ENCODE data around the gene RFT1.

- no peak for TF ChIP-seq ELF1 (IDR thresholded peaks at IDR 0.05; ENCODE audit: borderline replicate concordance, low read depth)
- TF ChIP-seq POLR2AphosphoS5 (IDR thresholded peaks at IDR 0.05; ENCODE audit: low read depth, low read length) = no peak
- no peak for TF ChIP-seq CTCF (IDR thresholded peaks at IDR 0.05 in 2 of 3, conservative IDR thresholded peaks at IDR 0.05 in 1 of 3; ENCODE audit: borderline replicate concordance in 1 of 3, insufficient read depth in 1 of 3, low read depth in 2 of 3, low read length in 2 of 3)
- TF ChIP-seq, protein P1, sequence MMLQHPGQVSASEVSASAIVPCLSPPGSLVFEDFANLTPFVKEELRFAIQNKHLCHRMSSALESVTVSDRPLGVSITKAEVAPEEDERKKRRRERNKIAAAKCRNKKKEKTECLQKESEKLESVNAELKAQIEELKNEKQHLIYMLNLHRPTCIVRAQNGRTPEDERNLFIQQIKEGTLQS (IDR thresholded peaks at IDR 0.05) = no peak
- TF ChIP-seq, protein P2, sequence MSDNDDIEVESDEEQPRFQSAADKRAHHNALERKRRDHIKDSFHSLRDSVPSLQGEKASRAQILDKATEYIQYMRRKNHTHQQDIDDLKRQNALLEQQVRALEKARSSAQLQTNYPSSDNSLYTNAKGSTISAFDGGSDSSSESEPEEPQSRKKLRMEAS (IDR thresholded peaks at IDR 0.05) = no peak
- no peak for TF ChIP-seq CEBPB (IDR thresholded peaks at IDR 0.05; ENCODE audit: low read depth)
- no peak for TF ChIP-seq EZH2 (IDR thresholded peaks at IDR 0.05)
- TF ChIP-seq POLR2A (IDR thresholded peaks at IDR 0.05; ENCODE audit: borderline replicate concordance, extremely low read depth, insufficient read depth, insufficient read length) = no peak
- TF ChIP-seq YY1 (IDR thresholded peaks at IDR 0.05; ENCODE audit: extremely low read depth, insufficient replicate concordance, low read depth, low read length) = no peak
- TF ChIP-seq, protein P3, sequence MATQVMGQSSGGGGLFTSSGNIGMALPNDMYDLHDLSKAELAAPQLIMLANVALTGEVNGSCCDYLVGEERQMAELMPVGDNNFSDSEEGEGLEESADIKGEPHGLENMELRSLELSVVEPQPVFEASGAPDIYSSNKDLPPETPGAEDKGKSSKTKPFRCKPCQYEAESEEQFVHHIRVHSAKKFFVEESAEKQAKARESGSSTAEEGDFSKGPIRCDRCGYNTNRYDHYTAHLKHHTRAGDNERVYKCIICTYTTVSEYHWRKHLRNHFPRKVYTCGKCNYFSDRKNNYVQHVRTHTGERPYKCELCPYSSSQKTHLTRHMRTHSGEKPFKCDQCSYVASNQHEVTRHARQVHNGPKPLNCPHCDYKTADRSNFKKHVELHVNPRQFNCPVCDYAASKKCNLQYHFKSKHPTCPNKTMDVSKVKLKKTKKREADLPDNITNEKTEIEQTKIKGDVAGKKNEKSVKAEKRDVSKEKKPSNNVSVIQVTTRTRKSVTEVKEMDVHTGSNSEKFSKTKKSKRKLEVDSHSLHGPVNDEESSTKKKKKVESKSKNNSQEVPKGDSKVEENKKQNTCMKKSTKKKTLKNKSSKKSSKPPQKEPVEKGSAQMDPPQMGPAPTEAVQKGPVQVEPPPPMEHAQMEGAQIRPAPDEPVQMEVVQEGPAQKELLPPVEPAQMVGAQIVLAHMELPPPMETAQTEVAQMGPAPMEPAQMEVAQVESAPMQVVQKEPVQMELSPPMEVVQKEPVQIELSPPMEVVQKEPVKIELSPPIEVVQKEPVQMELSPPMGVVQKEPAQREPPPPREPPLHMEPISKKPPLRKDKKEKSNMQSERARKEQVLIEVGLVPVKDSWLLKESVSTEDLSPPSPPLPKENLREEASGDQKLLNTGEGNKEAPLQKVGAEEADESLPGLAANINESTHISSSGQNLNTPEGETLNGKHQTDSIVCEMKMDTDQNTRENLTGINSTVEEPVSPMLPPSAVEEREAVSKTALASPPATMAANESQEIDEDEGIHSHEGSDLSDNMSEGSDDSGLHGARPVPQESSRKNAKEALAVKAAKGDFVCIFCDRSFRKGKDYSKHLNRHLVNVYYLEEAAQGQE (IDR thresholded peaks at IDR 0.05; ENCODE audit: low read depth) = no peak
Observed at GRCh38 chr3:53075743-53076140, 54.5 kb downstream of the RFT1 start.
